Ammon's horn (tissue), 1 donor: Measurements from ENCODE around the gene SGO2.
"Not testable (repeated sequence)": the region's sequence is repeated elsewhere in the genome, so short reads cannot be mapped to it uniquely, and the experiment has no call there.

Source experiments
- DNase-seq: peaks from one replicate; pipeline ENCODE4 v3.0.0-alpha.2; 2016; ENCODE audit warnings: low spot score

Gene SGO2

GRCh38 chr2:200592406-200593075 is 66.5 kb downstream of the SGO2 start:
- DNase-seq, result no peak

- no peak for DNase-seq
These were observed 67.9 kb downstream of the SGO2 start for GRCh38 chr2:200593905-200594304.

- no peak for DNase-seq
These were observed 69.9 kb downstream of the SGO2 start for GRCh38 chr2:200595913-200596312.

- peak; percentile 32 for DNase-seq
These were observed 71.0 kb downstream of the SGO2 start for GRCh38 chr2:200596774-200597570.

- no peak for DNase-seq
These were observed 73.2 kb downstream of the SGO2 start for GRCh38 chr2:200599206-200599605.

- DNase-seq, result no peak
These were observed 74.7 kb downstream of the SGO2 start for GRCh38 chr2:200600549-200601225.

- no peak for DNase-seq
These were observed 76.6 kb downstream of the SGO2 start for GRCh38 chr2:200602584-200602983.

GRCh38 chr2:200603972-200604371 is 78.0 kb downstream of the SGO2 start:
- DNase-seq, result no peak

GRCh38 chr2:200604571-200605255 is 78.7 kb downstream of the SGO2 start:
- no peak for DNase-seq

GRCh38 chr2:200608341-200609027 is 82.5 kb downstream of the SGO2 start:
- no peak for DNase-seq

- DNase-seq, result no peak
These were observed 83.1 kb downstream of the SGO2 start for GRCh38 chr2:200609028-200609614.

GRCh38 chr2:200610217-200610616 is 84.2 kb downstream of the SGO2 start:
- DNase-seq, result not testable (repeated sequence)

GRCh38 chr2:200613692-200614091 is 87.7 kb downstream of the SGO2 start:
- no peak for DNase-seq

- DNase-seq, result no peak
These were observed 88.2 kb downstream of the SGO2 start for GRCh38 chr2:200614249-200614648.

GRCh38 chr2:200615247-200615646 is 89.2 kb downstream of the SGO2 start:
- no peak for DNase-seq

- DNase-seq, result peak; percentile 18
These were observed 90.2 kb downstream of the SGO2 start for GRCh38 chr2:200616193-200616592.

- no peak for DNase-seq
These were observed 90.6 kb downstream of the SGO2 start for GRCh38 chr2:200616656-200617055.

GRCh38 chr2:200617156-200618053 is 91.4 kb downstream of the SGO2 start:
- DNase-seq, result no peak

- no peak for DNase-seq
These were observed 92.0 kb downstream of the SGO2 start for GRCh38 chr2:200618054-200618419.

GRCh38 chr2:200618590-200619021 is 92.6 kb downstream of the SGO2 start:
- DNase-seq, result peak; percentile 53
